GM11168 (cell line): Measurements from ENCODE around the gene EPS8L3.
"Not testable (repeated sequence)": the region's sequence is repeated elsewhere in the genome, so short reads cannot be mapped to it uniquely, and the experiment has no call there.

Experiments
- in situ Hi-C: fragments of 300-500 bp; cut with MboI; formaldehyde crosslinking; loops from one replicate; pipeline ENCODE4 v1.12.0; 2022; ENCODE audit warnings: low sequenced_read_pairs; ENCODE audit not compliant: unreplicated experiment

EPS8L3 gene

GRCh38 chr1:109766991-109767636 lies 3.4 kb upstream of the EPS8L3 start:
- in situ Hi-C loops = not testable (repeated sequence)

- in situ Hi-C loops = no loop called here
These were observed 2.3 kb upstream of the EPS8L3 start for GRCh38 chr1:109765896-109766615.

GRCh38 chr1:109765483-109765815 lies 1.7 kb upstream of the EPS8L3 start:
- in situ Hi-C loops = no loop called here

- in situ Hi-C loops = no loop called here
These were observed 1.1 kb upstream of the EPS8L3 start for GRCh38 chr1:109764561-109765482.

- in situ Hi-C loops = no loop called here
These were observed 690 bp downstream of the EPS8L3 start for GRCh38 chr1:109762821-109763645.

- in situ Hi-C loops = no loop called here
These were observed 1.6 kb downstream of the EPS8L3 start for GRCh38 chr1:109762039-109762585.

GRCh38 chr1:109761227-109762038 lies 2.3 kb downstream of the EPS8L3 start:
- in situ Hi-C loops = no loop called here

- in situ Hi-C loops = no loop called here
These were observed 3.0 kb downstream of the EPS8L3 start for GRCh38 chr1:109760581-109761226.

GRCh38 chr1:109759513-109760334 lies 4.0 kb downstream of the EPS8L3 start:
- in situ Hi-C loops = no loop called here

GRCh38 chr1:109757936-109758786 lies 5.6 kb downstream of the EPS8L3 start:
- in situ Hi-C loops = no loop called here

- in situ Hi-C loops = no loop called here
These were observed 6.7 kb downstream of the EPS8L3 start for GRCh38 chr1:109756848-109757521.

GRCh38 chr1:109756325-109756724 lies 7.4 kb downstream of the EPS8L3 start:
- in situ Hi-C loops = not testable (repeated sequence)

GRCh38 chr1:109754738-109755137 lies 9.0 kb downstream of the EPS8L3 start:
- in situ Hi-C loops = no loop called here

GRCh38 chr1:109751531-109752260 lies 12.0 kb downstream of the EPS8L3 start:
- in situ Hi-C loops = no loop called here

GRCh38 chr1:109750920-109751319 lies 12.8 kb downstream of the EPS8L3 start:
- in situ Hi-C loops = no loop called here
